IMR-90 (cell line): ENCODE data around the gene LINS1. TPM values are rescaled to one million over a fixed set of nuclear protein-coding genes. Genes with fewer than 3 reads are reported as not detected.

ENCODE experiments used
- ATAC-seq: fragments of 200-7000 bp; cut with Tn5 transposase; 2 replicates; pipeline ENCODE4 v1.9.1; 2020; ENCODE audit warnings: low read depth, mild to moderate bottlenecking, moderate library complexity
- BruUV-seq: library from RNA; stranded (reverse); fragments of 400-500 nt; replicated peaks from 2 replicates; lab custom pipeline; 2021; lab: Mats Ljungman, UMichigan
- CTCF ChIA-PET: fragments of 300-600 bp; formaldehyde crosslinking; extraction: SDS; loops from one replicate; lab custom pipeline; 2021; ENCODE audit warnings: antibody characterized with exemption; lab: Yijun Ruan, JAX
- POLR2A ChIA-PET: fragments of 300-600 bp; sonication (Branson Sonifier 250); formaldehyde crosslinking; loops from one replicate; lab custom pipeline; 2022; ENCODE audit warnings: antibody characterized with exemption; ENCODE audit not compliant: unreplicated experiment; lab: Charles Lee
- DNase-seq: peaks from one replicate; pipeline ENCODE4 v3.0.0; 2013
- H2AFZ ChIP-seq: replicated peaks from 2 replicates; pipeline ENCODE3; 2013; ENCODE audit warnings: low read length, mild to moderate bottlenecking; ENCODE audit not compliant: poor library complexity
- H2AK5ac ChIP-seq: 2 replicates; pipeline ENCODE4 v1.6.1; 2013; ENCODE audit warnings: low read depth, low read length, inconsistent platforms
- H2AK9ac ChIP-seq: replicated peaks from 2 replicates; pipeline ENCODE3; 2013; ENCODE audit warnings: mild to moderate bottlenecking, low read depth, low read length, moderate library complexity; ENCODE audit not compliant: poor library complexity
- H2BK120ac ChIP-seq: 2 replicates; pipeline ENCODE4 v1.6.1; 2013; ENCODE audit warnings: low read depth, low read length, inconsistent platforms
- H2BK15ac ChIP-seq: 3 replicates; pipeline ENCODE4 v1.6.1; 2013; ENCODE audit warnings: low read depth, low read length, inconsistent platforms
- H2BK20ac ChIP-seq: 2 replicates; pipeline ENCODE4 v1.6.1; 2013; ENCODE audit warnings: low read depth, mild to moderate bottlenecking, inconsistent platforms, low read length, moderate library complexity
- H2BK5ac ChIP-seq: 2 replicates; pipeline ENCODE4 v1.6.1; 2013; ENCODE audit warnings: mild to moderate bottlenecking, low read depth, low read length, inconsistent platforms; ENCODE audit not compliant: poor library complexity, severe bottlenecking
- H3K14ac ChIP-seq: replicated peaks from 2 replicates; pipeline ENCODE4 v1.6.1; 2013; ENCODE audit warnings: low read depth, low read length, inconsistent platforms
- H3K18ac ChIP-seq: 2 replicates; pipeline ENCODE4 v1.6.1; 2013; ENCODE audit warnings: low read depth, low read length, control low read depth
- H3K23ac ChIP-seq: 2 replicates; pipeline ENCODE4 v1.6.1; 2013; ENCODE audit warnings: low read depth, low read length, inconsistent platforms
- H3K27ac ChIP-seq: 2 replicates; pipeline ENCODE4 v1.5.1; 2013; ENCODE audit warnings: mild to moderate bottlenecking, control low read depth, low read length; ENCODE audit not compliant: insufficient read depth
- H3K27me3 ChIP-seq: 2 replicates; pipeline ENCODE4 v1.6.1; 2013; ENCODE audit warnings: low read length; ENCODE audit not compliant: control insufficient read depth, insufficient read depth
- H3K36me3 ChIP-seq: 2 replicates; pipeline ENCODE4 v1.6.1; 2013; ENCODE audit warnings: low read length, mixed read lengths; ENCODE audit not compliant: control insufficient read depth, insufficient read depth
- H3K4ac ChIP-seq: 2 replicates; pipeline ENCODE4 v1.6.1; 2013; ENCODE audit warnings: low read depth, low read length, inconsistent platforms
- H3K4me1 ChIP-seq: 2 replicates; pipeline ENCODE4 v1.6.1; 2013; ENCODE audit warnings: low read length, mixed read lengths; ENCODE audit not compliant: control insufficient read depth, insufficient read depth
- H3K4me2 ChIP-seq: 2 replicates; pipeline ENCODE4 v1.6.1; 2013; ENCODE audit warnings: low read depth, mild to moderate bottlenecking, control low read depth, low read length, moderate library complexity
- H3K4me3 ChIP-seq: 2 replicates; pipeline ENCODE4 v1.5.1; 2013; ENCODE audit warnings: low read depth, mild to moderate bottlenecking, control low read depth, low read length, moderate library complexity; ENCODE audit not compliant: insufficient read depth
- H3K56ac ChIP-seq: 2 replicates; pipeline ENCODE4 v1.6.1; 2013; ENCODE audit warnings: low read length, inconsistent platforms; ENCODE audit not compliant: insufficient read depth; ENCODE audit errors: extremely low read depth
- H3K79me1 ChIP-seq, 2 experiments: 2 replicates each; pipeline ENCODE4 v1.6.1; 2013; ENCODE audit warnings: low read length in 2 of 2, inconsistent platforms in 1 of 2, low read depth in 1 of 2
- H3K9ac ChIP-seq: 2 replicates; pipeline ENCODE4 v1.6.1; 2013; ENCODE audit warnings: low read depth, low read length, control low read depth
- H3K9me1 ChIP-seq: 2 replicates; pipeline ENCODE4 v1.6.1; 2013; ENCODE audit warnings: low read length, inconsistent platforms; ENCODE audit not compliant: insufficient read depth
- H3K9me3 ChIP-seq: 2 replicates; pipeline ENCODE4 v1.6.1; 2013; ENCODE audit warnings: low read length; ENCODE audit not compliant: control insufficient read depth, insufficient read depth
- H4K20me1 ChIP-seq: 2 replicates; pipeline ENCODE4 v1.6.1; 2013; ENCODE audit warnings: low read length, inconsistent platforms; ENCODE audit not compliant: insufficient read depth
- H4K5ac ChIP-seq: 2 replicates; pipeline ENCODE4 v1.6.1; 2013; ENCODE audit warnings: mild to moderate bottlenecking, low read depth, low read length, control low read depth
- H4K8ac ChIP-seq, 2 experiments: 2 replicates each; pipeline ENCODE4 v1.6.1; 2013; ENCODE audit warnings: low read depth in 2 of 2, low read length in 2 of 2, control low read depth in 1 of 2, inconsistent platforms in 1 of 2
- H4K91ac ChIP-seq: 2 replicates; pipeline ENCODE4 v1.6.1; 2013; ENCODE audit warnings: low read depth, low read length, inconsistent platforms; ENCODE audit not compliant: insufficient read depth
- CEBPB ChIP-seq: IDR thresholded peaks from 2 replicates; pipeline ENCODE4 v1.6.1; 2012; ENCODE audit warnings: low read depth, low read length, improper control_type of control experiment
- FOS ChIP-seq: fragments of 150-350 bp; IDR thresholded peaks from 2 replicates; pipeline ENCODE4 v1.6.1; 2016; ENCODE audit warnings: low read depth, low read length
- MAFK ChIP-seq: IDR thresholded peaks from 2 replicates; pipeline ENCODE4 v1.6.1; 2012; ENCODE audit warnings: low read depth, low read length, improper control_type of control experiment
- MAZ ChIP-seq: IDR thresholded peaks from 2 replicates; pipeline ENCODE4 v1.6.1; 2012; ENCODE audit warnings: low read depth, mild to moderate bottlenecking, low read length, improper control_type of control experiment, moderate library complexity, borderline replicate concordance
- NFE2L2 ChIP-seq: fragments of 150-350 bp; IDR thresholded peaks from 2 replicates; pipeline ENCODE4 v1.6.1; 2016; ENCODE audit warnings: low read depth, mild to moderate bottlenecking, low read length
- RCOR1 ChIP-seq: IDR thresholded peaks from 2 replicates; pipeline ENCODE4 v1.6.1; 2012; ENCODE audit warnings: mild to moderate bottlenecking, low read length, improper control_type of control experiment; ENCODE audit not compliant: insufficient replicate concordance
- RFX5 ChIP-seq: IDR thresholded peaks from 2 replicates; pipeline ENCODE4 v1.8.0; 2012; ENCODE audit warnings: low read depth, mild to moderate bottlenecking, low read length, moderate library complexity
- SMC3 ChIP-seq: fragments of 150-350 bp; IDR thresholded peaks from 2 replicates; pipeline ENCODE4 v1.6.1; 2016; ENCODE audit warnings: low read depth, mild to moderate bottlenecking, antibody characterized with exemption, low read length, moderate library complexity
- WGBS, 2 experiments: methylation state at CpG; one replicate each; pipeline versions ENCODE4 v1.1.5 to v1.1.7; 2013; ENCODE audit warnings: missing lambda C conversion rate in 2 of 2; ENCODE audit not compliant: insufficient read length in 1 of 2; ENCODE audit errors: extremely low coverage in 2 of 2; 5-methylcytosine and 5-hydroxymethylcytosine counted together
- dilution Hi-C: fragments of 300-500 bp; cut with HindIII; formaldehyde crosslinking; loops from one replicate; pipeline ENCODE4 v1.14.3; 2018; ENCODE audit warnings: low sequenced_read_pairs; ENCODE audit not compliant: unreplicated experiment
- in situ Hi-C: fragments of 300-500 bp; cut with MboI; formaldehyde crosslinking; loops from 3 replicates; pipeline ENCODE4 v1.14.3; 2019; ENCODE audit warnings: low sequenced_read_pairs, inconsistent platforms, mixed read lengths
- intact Hi-C: fragments of 100-400 bp; cut with micrococcal nuclease; formaldehyde crosslinking; loops from 2 replicates; pipeline ENCODE4 v1.10.0; 2022
- polyA plus RNA-seq, 3 experiments: library from polyadenylated mRNA; depleted of rRNA; stranded (reverse); fragments of >200 nt; gene quantifications; 2 replicates each; pipeline ENCODE4 v1.2.3, GENCODE V29; 2012; ENCODE audit warnings: low replicate concordance in 1 of 3
- total RNA-seq: library from RNA; depleted of rRNA; stranded (reverse); fragments of >200 nt; gene quantifications from 2 replicates; pipeline ENCODE4 v1.2.3, GENCODE V29; 2012
- TF ChIP-seq, protein P1 (sequence below): fragments of 150-350 bp; IDR thresholded peaks from 2 replicates; pipeline ENCODE4 v1.6.1; 2016; ENCODE audit warnings: low read depth, mild to moderate bottlenecking, low read length, moderate library complexity, borderline replicate concordance
- TF ChIP-seq, protein P2 (sequence below): fragments of 150-350 bp; IDR thresholded peaks from 2 replicates; pipeline ENCODE4 v1.6.1; 2017; ENCODE audit warnings: mild to moderate bottlenecking, antibody characterized with exemption, low read length, low read depth
- TF ChIP-seq, protein P3 (sequence below): conservative IDR thresholded peaks from 2 replicates; pipeline ENCODE4 v1.5.1; 2012; ENCODE audit warnings: mild to moderate bottlenecking, low read depth, low read length, improper control_type of control experiment

The LINS1 gene
- total and polyA plus RNA-seq, 2 of the 4 experiments (the other 2 are of a cell fraction): 6.9 to 10.6 TPM

DNA sequence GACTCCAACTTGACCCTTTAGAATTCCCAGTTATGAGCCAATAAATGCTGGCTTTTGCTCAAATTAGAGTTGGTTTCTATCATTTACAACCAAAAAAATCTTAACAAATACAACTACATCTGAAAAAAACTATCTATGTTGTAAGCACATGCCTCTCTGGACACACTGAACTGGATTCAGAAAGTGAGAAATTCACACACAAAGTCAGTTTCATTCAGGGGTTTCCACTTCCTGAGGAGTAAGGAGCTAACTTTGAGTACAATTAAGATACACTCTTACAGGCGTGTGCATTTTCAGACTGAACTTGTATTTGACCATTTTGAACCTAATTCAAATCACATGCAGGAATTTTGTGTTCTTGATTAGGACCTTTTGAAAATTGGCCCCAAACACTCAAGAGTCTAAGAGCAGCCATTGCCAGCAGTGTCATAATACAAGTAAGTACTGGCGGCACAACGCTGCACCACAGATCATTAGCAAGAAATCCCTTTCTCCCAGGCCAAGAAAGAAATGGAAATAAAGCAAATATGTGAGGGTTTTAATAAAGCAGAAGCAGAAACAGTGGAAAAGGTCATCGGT is 31.2 kb downstream of the LINS1 start:
- Histone ChIP-seq H3K27me3 (no peaks in the 10 kb centered on the region), H2BK20ac (no peak overlapping the region), H3K14ac (no peak overlapping the region), H2AK9ac (no peak overlapping the region), H2BK5ac (no peak overlapping the region), H2AK5ac (no peak overlapping the region), H3K36me3 (peaks cover 8% of the 10 kb centered on the region), H3K18ac (no peak overlapping the region), H2AFZ (no peak overlapping the region), H3K4ac (no peak overlapping the region), H4K20me1 (no peaks in the 10 kb centered on the region), H2BK15ac (no peak overlapping the region), H3K56ac (no peak overlapping the region), H3K27ac (no peak overlapping the region), H3K4me2 (no peak overlapping the region), H4K91ac (no peak overlapping the region), H3K4me3 (no peak overlapping the region), H4K8ac (no peak overlapping the region), H3K23ac (no peak overlapping the region), H2BK120ac (no peak overlapping the region), H3K9ac (no peak overlapping the region), H3K9me3 (no peaks in the 10 kb centered on the region), H4K5ac (no peak overlapping the region), H3K4me1 (0 out of 2 replicates have a peak, but pooled peaks cover 2% of the 10 kb centered on the region), H3K9me1 (no peaks in the 10 kb centered on the region), H3K79me1 (no peaks in the 10 kb centered on the region; a peak in 2 of 4 replicates)
- intact Hi-C loops (no loop called here), in situ Hi-C loops (no loop called here), dilution Hi-C loops (no loop called here)
- no TSS peak for BruUV-seq
- no peak for ATAC-seq
- TF ChIP-seq NFE2L2 (no peak), RFX5 (no peak), FOS (no peak), MAFK (no peak), CEBPB (no peak), RCOR1 (no peak), SMC3 (no peak), MAZ (no peak)
- TF ChIP-seq, protein P1, sequence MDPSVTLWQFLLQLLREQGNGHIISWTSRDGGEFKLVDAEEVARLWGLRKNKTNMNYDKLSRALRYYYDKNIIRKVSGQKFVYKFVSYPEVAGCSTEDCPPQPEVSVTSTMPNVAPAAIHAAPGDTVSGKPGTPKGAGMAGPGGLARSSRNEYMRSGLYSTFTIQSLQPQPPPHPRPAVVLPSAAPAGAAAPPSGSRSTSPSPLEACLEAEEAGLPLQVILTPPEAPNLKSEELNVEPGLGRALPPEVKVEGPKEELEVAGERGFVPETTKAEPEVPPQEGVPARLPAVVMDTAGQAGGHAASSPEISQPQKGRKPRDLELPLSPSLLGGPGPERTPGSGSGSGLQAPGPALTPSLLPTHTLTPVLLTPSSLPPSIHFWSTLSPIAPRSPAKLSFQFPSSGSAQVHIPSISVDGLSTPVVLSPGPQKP: no peak
- TF ChIP-seq, protein P2, sequence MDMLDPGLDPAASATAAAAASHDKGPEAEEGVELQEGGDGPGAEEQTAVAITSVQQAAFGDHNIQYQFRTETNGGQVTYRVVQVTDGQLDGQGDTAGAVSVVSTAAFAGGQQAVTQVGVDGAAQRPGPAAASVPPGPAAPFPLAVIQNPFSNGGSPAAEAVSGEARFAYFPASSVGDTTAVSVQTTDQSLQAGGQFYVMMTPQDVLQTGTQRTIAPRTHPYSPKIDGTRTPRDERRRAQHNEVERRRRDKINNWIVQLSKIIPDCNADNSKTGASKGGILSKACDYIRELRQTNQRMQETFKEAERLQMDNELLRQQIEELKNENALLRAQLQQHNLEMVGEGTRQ: no peak
- TF ChIP-seq, protein P3, sequence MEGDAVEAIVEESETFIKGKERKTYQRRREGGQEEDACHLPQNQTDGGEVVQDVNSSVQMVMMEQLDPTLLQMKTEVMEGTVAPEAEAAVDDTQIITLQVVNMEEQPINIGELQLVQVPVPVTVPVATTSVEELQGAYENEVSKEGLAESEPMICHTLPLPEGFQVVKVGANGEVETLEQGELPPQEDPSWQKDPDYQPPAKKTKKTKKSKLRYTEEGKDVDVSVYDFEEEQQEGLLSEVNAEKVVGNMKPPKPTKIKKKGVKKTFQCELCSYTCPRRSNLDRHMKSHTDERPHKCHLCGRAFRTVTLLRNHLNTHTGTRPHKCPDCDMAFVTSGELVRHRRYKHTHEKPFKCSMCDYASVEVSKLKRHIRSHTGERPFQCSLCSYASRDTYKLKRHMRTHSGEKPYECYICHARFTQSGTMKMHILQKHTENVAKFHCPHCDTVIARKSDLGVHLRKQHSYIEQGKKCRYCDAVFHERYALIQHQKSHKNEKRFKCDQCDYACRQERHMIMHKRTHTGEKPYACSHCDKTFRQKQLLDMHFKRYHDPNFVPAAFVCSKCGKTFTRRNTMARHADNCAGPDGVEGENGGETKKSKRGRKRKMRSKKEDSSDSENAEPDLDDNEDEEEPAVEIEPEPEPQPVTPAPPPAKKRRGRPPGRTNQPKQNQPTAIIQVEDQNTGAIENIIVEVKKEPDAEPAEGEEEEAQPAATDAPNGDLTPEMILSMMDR: no peak
- POLR2A ChIA-PET: no interaction called here
- WGBS, 2 experiments: no CpG with 5 or more reads among the region's 4 CpGs
- no peak for DNase-seq
- CTCF ChIA-PET: no interaction called here
